Activated effector memory CD4-positive, alpha-beta T cell treated with anti-CD3 and anti-CD28 coated beads, Interleukin-2, amount 50 U/mL, for 16 hours (primary cell): ENCODE measurements around the gene OPTC.
A peak's percentile ranks its signal among the peaks of the same experiment; 100 is the strongest.
"Not testable (repeated sequence)": the region's sequence is repeated elsewhere in the genome, so short reads cannot be mapped to it uniquely, and the experiment has no call there.

Source experiments
- DNase-seq: peaks from one replicate; pipeline ENCODE4 v3.0.0-alpha.2; 2020

The OPTC gene

GRCh38 chr1:203495845-203496244, 1.9 kb downstream of the OPTC start:
- no peak for DNase-seq

GRCh38 chr1:203497269-203497777, 3.4 kb downstream of the OPTC start:
- DNase-seq = no peak

- DNase-seq = no peak
Observed at GRCh38 chr1:203499643-203500278, 5.8 kb downstream of the OPTC start.

- no peak for DNase-seq
Observed at GRCh38 chr1:203500279-203500678, 6.3 kb downstream of the OPTC start.

- no peak for DNase-seq
Observed at GRCh38 chr1:203503836-203504235, 9.9 kb downstream of the OPTC start.

GRCh38 chr1:203504400-203505250, 10.7 kb downstream of the OPTC start:
- peak; percentile 90 for DNase-seq

GRCh38 chr1:203505526-203506204, 11.7 kb downstream of the OPTC start:
- no peak for DNase-seq

GRCh38 chr1:203506858-203507626, 13.1 kb downstream of the OPTC start:
- DNase-seq = no peak

GRCh38 chr1:203507759-203508158, 13.8 kb downstream of the OPTC start:
- DNase-seq = no peak

GRCh38 chr1:203508463-203509073, 14.6 kb downstream of the OPTC start:
- DNase-seq = no peak

GRCh38 chr1:203509135-203509534, 15.2 kb downstream of the OPTC start:
- DNase-seq = no peak

GRCh38 chr1:203511513-203511912, 17.6 kb downstream of the OPTC start:
- DNase-seq = no peak

- no peak for DNase-seq
Observed at GRCh38 chr1:203511930-203512329, 18.0 kb downstream of the OPTC start.

GRCh38 chr1:203512517-203512847, 18.5 kb downstream of the OPTC start:
- no peak for DNase-seq

GRCh38 chr1:203512848-203513584, 19.1 kb downstream of the OPTC start:
- DNase-seq = peak; percentile 64

GRCh38 chr1:203513585-203514031, 19.7 kb downstream of the OPTC start:
- no peak for DNase-seq

GRCh38 chr1:203516184-203516583, 22.2 kb downstream of the OPTC start:
- no peak for DNase-seq

- DNase-seq = no peak
Observed at GRCh38 chr1:203516906-203517305, 23.0 kb downstream of the OPTC start.

GRCh38 chr1:203517426-203518110, 23.6 kb downstream of the OPTC start:
- no peak for DNase-seq

- not testable (repeated sequence) for DNase-seq
Observed at GRCh38 chr1:203518139-203518538, 24.2 kb downstream of the OPTC start.

GRCh38 chr1:203518541-203518940, 24.6 kb downstream of the OPTC start:
- no peak for DNase-seq
